Heart left ventricle (tissue), 16 donors: ENCODE results near the gene HIPK1. TPM values are rescaled to one million over a fixed set of nuclear protein-coding genes. Genes with fewer than 3 reads are reported as not detected.

Source experiments
- ATAC-seq, 4 donors: fragments of 200-7000 bp; cut with Tn5 transposase; one replicate each; pipeline ENCODE4 v1.9.1; 2020 to 2022; ENCODE audit warnings: moderate library complexity in 4 of 4, mild to moderate bottlenecking in 3 of 4, moderate number of reproducible peaks in 1 of 4
- DNase-seq, 5 donors: peaks; one replicate each; pipeline ENCODE4 v3.0.0-alpha.2; 2020
- H3K27ac ChIP-seq, 12 donors: fragments of 200-600 bp; sonication (generic) in 4 of 12; one replicate each; pipeline versions ENCODE4 v1.5.0 to v1.8.0; 2016 to 2022; ENCODE audit warnings: mild to moderate bottlenecking in 2 of 12
- H3K27me3 ChIP-seq, 9 donors: fragments of 200-600 bp; sonication (generic) in 2 of 9; one replicate each; pipeline versions ENCODE4 v1.5.1 to v1.8.0; 2016 to 2022; ENCODE audit warnings: mild to moderate bottlenecking in 3 of 9
- H3K36me3 ChIP-seq, 9 donors: fragments of 200-600 bp; sonication (generic) in 2 of 9; one replicate each; pipeline versions ENCODE4 v1.5.0 to v1.8.0; 2018 to 2022; ENCODE audit warnings: mild to moderate bottlenecking in 2 of 9
- H3K4me1 ChIP-seq, 12 donors: fragments of 200-600 bp; sonication (generic) in 4 of 12; one replicate each; pipeline versions ENCODE4 v1.5.0 to v1.8.0; 2016 to 2022; ENCODE audit warnings: mild to moderate bottlenecking in 3 of 12
- H3K4me3 ChIP-seq, 12 donors: fragments of 200-600 bp; sonication (generic) in 4 of 12; one replicate each; pipeline versions ENCODE4 v1.5.0 to v1.8.0; 2017 to 2022; ENCODE audit warnings: mild to moderate bottlenecking in 9 of 12, moderate library complexity in 4 of 12
- H3K9me3 ChIP-seq, 12 donors: fragments of 200-600 bp; sonication (generic) in 4 of 12; one replicate each; pipeline versions ENCODE4 v1.5.0 to v1.8.0; 2016 to 2022; ENCODE audit warnings: mild to moderate bottlenecking in 1 of 12
- POLR2A ChIP-seq, 2 donors: fragments of 450-650 bp; IDR thresholded peaks; one replicate each; pipeline ENCODE4 v1.6.1; 2017; ENCODE audit warnings: antibody characterized with exemption in 2 of 2, mild to moderate bottlenecking in 2 of 2, moderate library complexity in 2 of 2
- WGBS, 4 donors: extraction: QIAGEN DNeasy Blood & Tissue Kit in 2 of 4; methylation state at CpG; one replicate each; pipeline versions ENCODE4 v1.1.5 to v1.1.7; 2013 to 2018; 5-methylcytosine and 5-hydroxymethylcytosine counted together
- intact Hi-C, 10 donors: fragments of 100-400 bp; cut with DNase I; formaldehyde crosslinking; loops; one replicate each; pipeline versions ENCODE4 v1.11.1 to v1.14.2; 2022
- polyA plus RNA-seq, 2 donors: library from polyadenylated mRNA; stranded (reverse); fragments of 200-250 nt; gene quantifications; one replicate each; pipeline ENCODE4 v1.2.3, GENCODE V29; 2013
- total RNA-seq, 9 donors: library from RNA; depleted of rRNA in 2 of 9; stranded (reverse); fragments of >200 nt in 2 of 9; fragmentation: NEBNext Ultra II Directional in 3 of 9; extraction: Animal tissue kit (Norgen Biotek cat#: 25700) in 3 of 9; gene quantifications; one replicate each; pipeline versions ENCODE4 v1.1.0 to v1.2.4, GENCODE V29; 2016 to 2023
- TF ChIP-seq, protein P1 (sequence below), 12 donors: fragments of 200-600 bp; sonication (generic) in 4 of 12; IDR thresholded peaks; one replicate each; pipeline versions ENCODE4 v1.5.0 to v1.8.0; 2018 to 2022; ENCODE audit warnings: antibody characterized with exemption in 12 of 12, mild to moderate bottlenecking in 5 of 12
- donor health status: ischemic (EF 13 %, LVEDD 7.1; RV severe dilation, severe dysfunction).
- donor health status: healthy with polysubstance abuse.
- donor health status: DM: no; HTN: yes; CAD: no.
- donor health status: DM: no; HTN: no; CAD: no.
- donor health status: ischemic (EF 25% LVEDD 6.9; RV normal size, moderate dysfunction).
- donor health status: ischemic (EF 25% LVEDD 5.7; RV mildly dilated, moderate dysfunction).
- donor health status: healthy.
- donor health status: DM: yes; HTN: yes; CAD: no.
- donor health status: ischemic (EF 35%, LVEDD 5.7; RV mildly dilated, moderate dysfunction).
- donor health status: nonischemic (EF 11% LVEDD 7.7; RV severe dilation, severe dysfunction).
- donor health status: DM: yes; HTN: yes; CAD: no.
- donor health status: PGD.
- donor health status: ischemic (EF 29% LVEDD 5.4; RV normal size, mild dysfunction).
- donor health status: nonischemic (EF 23%, LVEDD 6.1; RV moderate dilation, normal function).

Gene HIPK1
- total and polyA plus RNA-seq, 11 donors = 7.0 to 102 (median 52.4) TPM

DNA sequence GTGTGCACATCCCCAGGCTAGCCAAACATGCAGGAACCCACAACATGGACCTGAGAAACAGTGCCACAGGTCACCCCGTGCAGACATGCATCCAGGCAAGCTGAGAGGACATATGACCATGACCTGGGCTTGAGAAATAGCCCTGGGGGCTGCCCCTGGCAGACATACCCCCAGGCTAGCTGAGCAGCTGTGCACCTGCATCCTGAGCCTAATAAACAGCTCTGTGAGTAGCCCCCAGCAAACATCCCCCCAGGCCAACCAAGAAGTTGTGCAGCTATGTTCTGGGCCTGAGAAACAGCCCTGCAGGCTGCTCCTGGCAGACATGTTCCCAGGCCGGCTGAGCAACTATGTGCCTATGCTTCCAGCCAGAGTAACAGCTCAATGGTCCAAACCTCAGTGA lies 64.6 kb downstream of the HIPK1 start:
- Histone ChIP-seq H3K4me1 (peaks cover 0 to 6% (median 0%) of the 10 kb centered on the region in 12 donors), H3K27me3 (no peaks in the 10 kb centered on the region), H3K27ac (no peak overlapping the region), H3K36me3 (no peaks in the 10 kb centered on the region), H3K9me3 (peaks cover 0 to 26% (median 13%) of the 10 kb centered on the region in 12 donors), H3K4me3 (no peak overlapping the region)
- ATAC-seq (no peak), DNase-seq (no peak)
- intact Hi-C loops = no loop called here
- WGBS, 4 donors = 82 to 100% (median 91%) methylated on average over 2 of the region's 2 CpGs
- TF ChIP-seq, protein P1, sequence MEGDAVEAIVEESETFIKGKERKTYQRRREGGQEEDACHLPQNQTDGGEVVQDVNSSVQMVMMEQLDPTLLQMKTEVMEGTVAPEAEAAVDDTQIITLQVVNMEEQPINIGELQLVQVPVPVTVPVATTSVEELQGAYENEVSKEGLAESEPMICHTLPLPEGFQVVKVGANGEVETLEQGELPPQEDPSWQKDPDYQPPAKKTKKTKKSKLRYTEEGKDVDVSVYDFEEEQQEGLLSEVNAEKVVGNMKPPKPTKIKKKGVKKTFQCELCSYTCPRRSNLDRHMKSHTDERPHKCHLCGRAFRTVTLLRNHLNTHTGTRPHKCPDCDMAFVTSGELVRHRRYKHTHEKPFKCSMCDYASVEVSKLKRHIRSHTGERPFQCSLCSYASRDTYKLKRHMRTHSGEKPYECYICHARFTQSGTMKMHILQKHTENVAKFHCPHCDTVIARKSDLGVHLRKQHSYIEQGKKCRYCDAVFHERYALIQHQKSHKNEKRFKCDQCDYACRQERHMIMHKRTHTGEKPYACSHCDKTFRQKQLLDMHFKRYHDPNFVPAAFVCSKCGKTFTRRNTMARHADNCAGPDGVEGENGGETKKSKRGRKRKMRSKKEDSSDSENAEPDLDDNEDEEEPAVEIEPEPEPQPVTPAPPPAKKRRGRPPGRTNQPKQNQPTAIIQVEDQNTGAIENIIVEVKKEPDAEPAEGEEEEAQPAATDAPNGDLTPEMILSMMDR (IDR thresholded peaks at IDR 0.05) = no peak
- no peak for TF ChIP-seq POLR2A (IDR thresholded peaks at IDR 0.05)

DNA sequence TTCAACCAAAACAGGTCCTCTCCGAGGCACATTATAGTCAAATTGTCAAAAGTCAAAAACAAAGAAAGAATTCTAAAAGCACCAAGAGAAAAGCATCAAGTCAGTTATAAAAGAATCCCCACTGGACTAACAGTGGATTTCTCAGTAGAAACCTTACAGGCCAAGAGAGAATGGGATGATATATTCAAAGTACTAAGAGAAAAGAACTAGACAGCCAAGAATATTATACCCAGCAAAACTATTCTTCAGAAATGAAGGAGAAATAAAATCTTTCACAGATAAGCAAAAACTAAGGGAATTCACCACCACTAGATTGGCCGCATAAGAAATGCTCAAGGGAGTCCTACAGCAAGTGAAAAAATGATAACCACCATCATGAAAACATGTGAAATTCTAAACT lies 66.3 kb downstream of the HIPK1 start:
- DNase-seq (no peak), ATAC-seq (no peak)
- 93 to 98% (median 96%) methylated on average over 2 of the region's 2 CpGs for whole genome bisulfite sequencing, 4 donors
- Histone ChIP-seq H3K27me3 (no peaks in the 10 kb centered on the region), H3K36me3 (no peaks in the 10 kb centered on the region), H3K9me3 (peaks cover 0 to 26% (median 13%) of the 10 kb centered on the region in 12 donors), H3K27ac (no peak overlapping the region), H3K4me3 (no peak overlapping the region), H3K4me1 (peaks cover 0 to 6% (median 0%) of the 10 kb centered on the region in 12 donors)
- intact Hi-C loops = no loop called here
- TF ChIP-seq POLR2A (IDR thresholded peaks at IDR 0.05) = no peak
- TF ChIP-seq, protein P1 (IDR thresholded peaks at IDR 0.05) = no peak

DNA sequence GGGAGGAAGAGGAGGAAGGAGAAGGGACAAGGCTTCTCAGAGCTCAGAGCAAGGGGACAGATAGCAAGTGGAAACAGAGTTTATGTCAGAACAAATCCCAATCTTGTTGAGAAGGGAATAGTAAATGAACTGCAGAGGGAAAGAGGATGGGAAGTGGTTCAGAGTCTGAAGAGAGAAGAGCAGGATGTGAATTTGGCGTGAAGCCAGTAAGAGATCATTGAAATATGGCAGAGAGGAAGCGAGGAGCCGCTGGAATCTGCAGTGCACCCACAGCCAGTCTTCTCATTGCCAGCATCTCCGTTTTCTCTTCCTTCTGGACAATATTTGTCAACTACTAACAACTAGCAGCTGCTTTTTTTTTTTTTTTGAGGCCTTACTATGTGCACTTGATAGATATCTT lies 69.2 kb downstream of the HIPK1 start:
- DNase-seq (no peak), ATAC-seq (no peak)
- no peaks in the 10 kb centered on the region for H3K27me3 ChIP-seq
- intact Hi-C loops = no loop called here
- peaks cover 0 to 26% (median 13%) of the 10 kb centered on the region in 12 donors for H3K9me3 ChIP-seq
- no peaks in the 10 kb centered on the region for H3K36me3 ChIP-seq
- no peak for TF ChIP-seq POLR2A (IDR thresholded peaks at IDR 0.05)
- TF ChIP-seq, protein P1 (IDR thresholded peaks at IDR 0.05) = no peak
- no peak overlapping the region for H3K27ac ChIP-seq
- 25 to 42% (median 29%) methylated on average over 4 of the region's 4 CpGs for whole genome bisulfite sequencing, 4 donors
- H3K4me3 ChIP-seq = no peak overlapping the region
- peaks cover 0 to 14% (median 1%) of the 10 kb centered on the region in 12 donors for H3K4me1 ChIP-seq

DNA sequence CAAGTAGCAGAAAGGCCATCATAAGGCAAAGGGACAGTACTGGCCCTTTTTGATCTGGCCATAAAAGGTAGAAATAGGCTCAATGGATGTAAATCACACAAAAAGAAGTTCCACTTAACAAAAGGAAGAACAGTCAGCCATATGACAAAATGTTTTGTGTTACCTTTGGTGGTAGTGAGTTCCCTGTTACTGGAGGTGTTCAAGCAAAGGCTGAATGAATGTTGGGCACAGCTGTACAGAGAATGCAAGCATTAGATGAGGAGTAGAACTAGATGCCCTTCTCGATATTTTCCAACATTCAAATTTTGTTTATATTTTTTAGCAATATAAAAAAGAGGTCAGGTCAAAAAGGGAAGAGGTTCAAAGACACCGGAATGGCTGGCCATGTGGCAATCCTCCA lies 70.1 kb downstream of the HIPK1 start:
- DNase-seq = no peak
- Histone ChIP-seq H3K4me3 (no peak overlapping the region), H3K36me3 (no peaks in the 10 kb centered on the region), H3K9me3 (peaks cover 0 to 23% (median 13%) of the 10 kb centered on the region in 12 donors), H3K27ac (no peak overlapping the region), H3K27me3 (no peaks in the 10 kb centered on the region), H3K4me1 (peaks cover 0 to 23% (median 6%) of the 10 kb centered on the region in 12 donors)
- intact Hi-C loops = no loop called here
- TF ChIP-seq POLR2A (IDR thresholded peaks at IDR 0.05) = no peak
- WGBS, 4 donors = 86 to 92% (median 90%) methylated on average over 2 of the region's 2 CpGs
- ATAC-seq = no peak

DNA sequence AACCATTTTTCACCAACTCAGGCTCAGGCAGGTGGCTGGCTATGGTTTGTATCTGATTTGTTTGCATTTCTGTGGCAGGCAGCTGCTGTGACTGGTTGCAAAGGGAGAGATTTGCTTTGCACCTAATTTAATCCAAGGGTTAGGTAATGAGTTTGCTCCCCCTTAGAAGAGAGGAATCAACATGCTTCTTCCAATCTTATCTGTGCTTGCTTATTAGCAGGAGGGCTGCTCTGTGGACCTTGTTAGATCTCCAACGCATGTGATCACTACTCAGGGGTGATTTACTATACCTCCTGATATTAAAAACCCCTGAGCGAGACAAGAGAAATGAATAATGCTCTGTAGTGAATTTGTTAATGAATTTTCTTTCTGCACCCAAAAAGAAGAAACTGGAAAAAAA lies 70.7 kb downstream of the HIPK1 start:
- Histone ChIP-seq H3K4me1 (peaks cover 0 to 23% (median 6%) of the 10 kb centered on the region in 12 donors), H3K27ac (no peak overlapping the region), H3K9me3 (peaks cover 0 to 17% (median 11%) of the 10 kb centered on the region in 12 donors), H3K27me3 (no peaks in the 10 kb centered on the region), H3K36me3 (no peaks in the 10 kb centered on the region), H3K4me3 (no peak overlapping the region)
- ATAC-seq (no peak), DNase-seq (no peak)
- WGBS, 4 donors = 78 to 87% (median 81%) methylated on average over 2 of the region's 2 CpGs
- TF ChIP-seq POLR2A (IDR thresholded peaks at IDR 0.05) = no peak
- TF ChIP-seq, protein P1 (IDR thresholded peaks at IDR 0.05) = no peak
- intact Hi-C loops = no loop called here
